IMR-90 (cell line): ENCODE data around the gene KRTAP5-6. TPM values are rescaled to one million over a fixed set of nuclear protein-coding genes. Genes with fewer than 3 reads are reported as not detected.

ENCODE experiments used
- ATAC-seq: fragments of 200-7000 bp; cut with Tn5 transposase; 2 replicates; pipeline ENCODE4 v1.9.1; 2020; ENCODE audit warnings: low read depth, mild to moderate bottlenecking, moderate library complexity
- BruUV-seq: library from RNA; stranded (reverse); fragments of 400-500 nt; replicated peaks from 2 replicates; lab custom pipeline; 2021; lab: Mats Ljungman, UMichigan
- CTCF ChIA-PET: fragments of 300-600 bp; formaldehyde crosslinking; extraction: SDS; loops from one replicate; lab custom pipeline; 2021; ENCODE audit warnings: antibody characterized with exemption; lab: Yijun Ruan, JAX
- POLR2A ChIA-PET: fragments of 300-600 bp; sonication (Branson Sonifier 250); formaldehyde crosslinking; loops from one replicate; lab custom pipeline; 2022; ENCODE audit warnings: antibody characterized with exemption; ENCODE audit not compliant: unreplicated experiment; lab: Charles Lee
- DNase-seq: peaks from one replicate; pipeline ENCODE4 v3.0.0; 2013
- H2AFZ ChIP-seq: replicated peaks from 2 replicates; pipeline ENCODE3; 2013; ENCODE audit warnings: low read length, mild to moderate bottlenecking; ENCODE audit not compliant: poor library complexity
- H2AK5ac ChIP-seq: 2 replicates; pipeline ENCODE4 v1.6.1; 2013; ENCODE audit warnings: low read depth, low read length, inconsistent platforms
- H2AK9ac ChIP-seq: replicated peaks from 2 replicates; pipeline ENCODE3; 2013; ENCODE audit warnings: mild to moderate bottlenecking, low read depth, low read length, moderate library complexity; ENCODE audit not compliant: poor library complexity
- H2BK120ac ChIP-seq: 2 replicates; pipeline ENCODE4 v1.6.1; 2013; ENCODE audit warnings: low read depth, low read length, inconsistent platforms
- H2BK15ac ChIP-seq: 3 replicates; pipeline ENCODE4 v1.6.1; 2013; ENCODE audit warnings: low read depth, low read length, inconsistent platforms
- H2BK20ac ChIP-seq: 2 replicates; pipeline ENCODE4 v1.6.1; 2013; ENCODE audit warnings: low read depth, mild to moderate bottlenecking, inconsistent platforms, low read length, moderate library complexity
- H2BK5ac ChIP-seq: 2 replicates; pipeline ENCODE4 v1.6.1; 2013; ENCODE audit warnings: mild to moderate bottlenecking, low read depth, low read length, inconsistent platforms; ENCODE audit not compliant: poor library complexity, severe bottlenecking
- H3K14ac ChIP-seq: replicated peaks from 2 replicates; pipeline ENCODE4 v1.6.1; 2013; ENCODE audit warnings: low read depth, low read length, inconsistent platforms
- H3K18ac ChIP-seq: 2 replicates; pipeline ENCODE4 v1.6.1; 2013; ENCODE audit warnings: low read depth, low read length, control low read depth
- H3K23ac ChIP-seq: 2 replicates; pipeline ENCODE4 v1.6.1; 2013; ENCODE audit warnings: low read depth, low read length, inconsistent platforms
- H3K27ac ChIP-seq: 2 replicates; pipeline ENCODE4 v1.5.1; 2013; ENCODE audit warnings: mild to moderate bottlenecking, control low read depth, low read length; ENCODE audit not compliant: insufficient read depth
- H3K27me3 ChIP-seq: 2 replicates; pipeline ENCODE4 v1.6.1; 2013; ENCODE audit warnings: low read length; ENCODE audit not compliant: control insufficient read depth, insufficient read depth
- H3K36me3 ChIP-seq: 2 replicates; pipeline ENCODE4 v1.6.1; 2013; ENCODE audit warnings: low read length, mixed read lengths; ENCODE audit not compliant: control insufficient read depth, insufficient read depth
- H3K4ac ChIP-seq: 2 replicates; pipeline ENCODE4 v1.6.1; 2013; ENCODE audit warnings: low read depth, low read length, inconsistent platforms
- H3K4me1 ChIP-seq: 2 replicates; pipeline ENCODE4 v1.6.1; 2013; ENCODE audit warnings: low read length, mixed read lengths; ENCODE audit not compliant: control insufficient read depth, insufficient read depth
- H3K4me2 ChIP-seq: 2 replicates; pipeline ENCODE4 v1.6.1; 2013; ENCODE audit warnings: low read depth, mild to moderate bottlenecking, control low read depth, low read length, moderate library complexity
- H3K4me3 ChIP-seq: 2 replicates; pipeline ENCODE4 v1.5.1; 2013; ENCODE audit warnings: low read depth, mild to moderate bottlenecking, control low read depth, low read length, moderate library complexity; ENCODE audit not compliant: insufficient read depth
- H3K56ac ChIP-seq: 2 replicates; pipeline ENCODE4 v1.6.1; 2013; ENCODE audit warnings: low read length, inconsistent platforms; ENCODE audit not compliant: insufficient read depth; ENCODE audit errors: extremely low read depth
- H3K79me1 ChIP-seq, 2 experiments: 2 replicates each; pipeline ENCODE4 v1.6.1; 2013; ENCODE audit warnings: low read length in 2 of 2, inconsistent platforms in 1 of 2, low read depth in 1 of 2
- H3K9ac ChIP-seq: 2 replicates; pipeline ENCODE4 v1.6.1; 2013; ENCODE audit warnings: low read depth, low read length, control low read depth
- H3K9me1 ChIP-seq: 2 replicates; pipeline ENCODE4 v1.6.1; 2013; ENCODE audit warnings: low read length, inconsistent platforms; ENCODE audit not compliant: insufficient read depth
- H3K9me3 ChIP-seq: 2 replicates; pipeline ENCODE4 v1.6.1; 2013; ENCODE audit warnings: low read length; ENCODE audit not compliant: control insufficient read depth, insufficient read depth
- H4K20me1 ChIP-seq: 2 replicates; pipeline ENCODE4 v1.6.1; 2013; ENCODE audit warnings: low read length, inconsistent platforms; ENCODE audit not compliant: insufficient read depth
- H4K5ac ChIP-seq: 2 replicates; pipeline ENCODE4 v1.6.1; 2013; ENCODE audit warnings: mild to moderate bottlenecking, low read depth, low read length, control low read depth
- H4K8ac ChIP-seq, 2 experiments: 2 replicates each; pipeline ENCODE4 v1.6.1; 2013; ENCODE audit warnings: low read depth in 2 of 2, low read length in 2 of 2, control low read depth in 1 of 2, inconsistent platforms in 1 of 2
- H4K91ac ChIP-seq: 2 replicates; pipeline ENCODE4 v1.6.1; 2013; ENCODE audit warnings: low read depth, low read length, inconsistent platforms; ENCODE audit not compliant: insufficient read depth
- FOS ChIP-seq: fragments of 150-350 bp; IDR thresholded peaks from 2 replicates; pipeline ENCODE4 v1.6.1; 2016; ENCODE audit warnings: low read depth, low read length
- MAFK ChIP-seq: IDR thresholded peaks from 2 replicates; pipeline ENCODE4 v1.6.1; 2012; ENCODE audit warnings: low read depth, low read length, improper control_type of control experiment
- MAZ ChIP-seq: IDR thresholded peaks from 2 replicates; pipeline ENCODE4 v1.6.1; 2012; ENCODE audit warnings: low read depth, mild to moderate bottlenecking, low read length, improper control_type of control experiment, moderate library complexity, borderline replicate concordance
- MXI1 ChIP-seq: IDR thresholded peaks from 2 replicates; pipeline ENCODE4 v1.6.1; 2012; ENCODE audit warnings: low read depth, mild to moderate bottlenecking, low read length, moderate library complexity, borderline replicate concordance
- NFE2L2 ChIP-seq: fragments of 150-350 bp; IDR thresholded peaks from 2 replicates; pipeline ENCODE4 v1.6.1; 2016; ENCODE audit warnings: low read depth, mild to moderate bottlenecking, low read length
- POLR2A ChIP-seq: IDR thresholded peaks from 2 replicates; pipeline ENCODE4 v1.6.1; 2012; ENCODE audit warnings: mild to moderate bottlenecking, low read depth, low read length
- RAD21 ChIP-seq: IDR thresholded peaks from 2 replicates; pipeline ENCODE4 v1.6.1; 2012; ENCODE audit warnings: low read length, improper control_type of control experiment
- RCOR1 ChIP-seq: IDR thresholded peaks from 2 replicates; pipeline ENCODE4 v1.6.1; 2012; ENCODE audit warnings: mild to moderate bottlenecking, low read length, improper control_type of control experiment; ENCODE audit not compliant: insufficient replicate concordance
- RFX5 ChIP-seq: IDR thresholded peaks from 2 replicates; pipeline ENCODE4 v1.8.0; 2012; ENCODE audit warnings: low read depth, mild to moderate bottlenecking, low read length, moderate library complexity
- SMC3 ChIP-seq: fragments of 150-350 bp; IDR thresholded peaks from 2 replicates; pipeline ENCODE4 v1.6.1; 2016; ENCODE audit warnings: low read depth, mild to moderate bottlenecking, antibody characterized with exemption, low read length, moderate library complexity
- WGBS, 2 experiments: methylation state at CpG; one replicate each; pipeline versions ENCODE4 v1.1.5 to v1.1.7; 2013; ENCODE audit warnings: missing lambda C conversion rate in 2 of 2; ENCODE audit not compliant: insufficient read length in 1 of 2; ENCODE audit errors: extremely low coverage in 2 of 2; 5-methylcytosine and 5-hydroxymethylcytosine counted together
- dilution Hi-C: fragments of 300-500 bp; cut with HindIII; formaldehyde crosslinking; loops from one replicate; pipeline ENCODE4 v1.14.3; 2018; ENCODE audit warnings: low sequenced_read_pairs; ENCODE audit not compliant: unreplicated experiment
- in situ Hi-C: fragments of 300-500 bp; cut with MboI; formaldehyde crosslinking; loops from 3 replicates; pipeline ENCODE4 v1.14.3; 2019; ENCODE audit warnings: low sequenced_read_pairs, inconsistent platforms, mixed read lengths
- intact Hi-C: fragments of 100-400 bp; cut with micrococcal nuclease; formaldehyde crosslinking; loops from 2 replicates; pipeline ENCODE4 v1.10.0; 2022
- polyA plus RNA-seq, 3 experiments: library from polyadenylated mRNA; depleted of rRNA; stranded (reverse); fragments of >200 nt; gene quantifications; 2 replicates each; pipeline ENCODE4 v1.2.3, GENCODE V29; 2012; ENCODE audit warnings: low replicate concordance in 1 of 3
- total RNA-seq: library from RNA; depleted of rRNA; stranded (reverse); fragments of >200 nt; gene quantifications from 2 replicates; pipeline ENCODE4 v1.2.3, GENCODE V29; 2012
- TF ChIP-seq, protein P1 (sequence below): conservative IDR thresholded peaks from 2 replicates; pipeline ENCODE4 v1.5.1; 2012; ENCODE audit warnings: mild to moderate bottlenecking, low read depth, low read length, improper control_type of control experiment

The KRTAP5-6 gene
- total and polyA plus RNA-seq, 2 of the 4 experiments (the other 2 are of a cell fraction), result not detected

- DNase-seq, result no peak
- POLR2A ChIA-PET, result no interaction called here
- Histone ChIP-seq H4K5ac (no peak overlapping the region), H3K56ac (no peak overlapping the region), H2AFZ (no peak overlapping the region), H3K18ac (no peak overlapping the region), H2BK15ac (no peak overlapping the region), H3K4me2 (no peak overlapping the region), H4K8ac (no peak overlapping the region), H3K4me1 (no peaks in the 10 kb centered on the region), H4K20me1 (no peaks in the 10 kb centered on the region), H2BK5ac (no peak overlapping the region), H3K9ac (no peak overlapping the region), H3K36me3 (no peaks in the 10 kb centered on the region), H3K9me3 (no peaks in the 10 kb centered on the region), H3K23ac (no peak overlapping the region), H3K4ac (no peak overlapping the region), H3K79me1 (no peaks in the 10 kb centered on the region), H3K9me1 (no peaks in the 10 kb centered on the region), H2BK20ac (no peak overlapping the region), H3K27me3 (peaks cover 24% of the 10 kb centered on the region), H2AK9ac (no peak overlapping the region), H2AK5ac (no peak overlapping the region), H4K91ac (no peak overlapping the region), H3K14ac (no peak overlapping the region), H3K27ac (no peak overlapping the region), H3K4me3 (no peak overlapping the region), H2BK120ac (no peak overlapping the region)
- intact Hi-C loops, result loop anchor here (5.0 kb wide), 1 partner anchor 73 kb away; no protein-coding TSS in a partner anchor
- in situ Hi-C loops, result no loop called here
- no TSS peak for BruUV-seq
- no peak for TF ChIP-seq NFE2L2
- no peak for TF ChIP-seq MAFK
- no peak for TF ChIP-seq MAZ
- no peak for TF ChIP-seq FOS
- TF ChIP-seq RFX5, result no peak
- no peak for TF ChIP-seq RAD21
- TF ChIP-seq, protein P1, sequence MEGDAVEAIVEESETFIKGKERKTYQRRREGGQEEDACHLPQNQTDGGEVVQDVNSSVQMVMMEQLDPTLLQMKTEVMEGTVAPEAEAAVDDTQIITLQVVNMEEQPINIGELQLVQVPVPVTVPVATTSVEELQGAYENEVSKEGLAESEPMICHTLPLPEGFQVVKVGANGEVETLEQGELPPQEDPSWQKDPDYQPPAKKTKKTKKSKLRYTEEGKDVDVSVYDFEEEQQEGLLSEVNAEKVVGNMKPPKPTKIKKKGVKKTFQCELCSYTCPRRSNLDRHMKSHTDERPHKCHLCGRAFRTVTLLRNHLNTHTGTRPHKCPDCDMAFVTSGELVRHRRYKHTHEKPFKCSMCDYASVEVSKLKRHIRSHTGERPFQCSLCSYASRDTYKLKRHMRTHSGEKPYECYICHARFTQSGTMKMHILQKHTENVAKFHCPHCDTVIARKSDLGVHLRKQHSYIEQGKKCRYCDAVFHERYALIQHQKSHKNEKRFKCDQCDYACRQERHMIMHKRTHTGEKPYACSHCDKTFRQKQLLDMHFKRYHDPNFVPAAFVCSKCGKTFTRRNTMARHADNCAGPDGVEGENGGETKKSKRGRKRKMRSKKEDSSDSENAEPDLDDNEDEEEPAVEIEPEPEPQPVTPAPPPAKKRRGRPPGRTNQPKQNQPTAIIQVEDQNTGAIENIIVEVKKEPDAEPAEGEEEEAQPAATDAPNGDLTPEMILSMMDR, result no peak
- TF ChIP-seq POLR2A, result no peak
- no peak for TF ChIP-seq MXI1
- no peak for TF ChIP-seq SMC3
- no peak for TF ChIP-seq RCOR1
- ATAC-seq, result no peak
- CTCF ChIA-PET, result no interaction called here
- WGBS, 2 experiments, result 31% methylated on average over 2 of the region's 8 CpGs; no CpG with 5 or more reads in 1 of the 2 experiments
- dilution Hi-C loops, result no loop called here
These were observed 22.8 kb downstream of the KRTAP5-6 start for GRCh38 chr11:1719781-1720180.
